ENCODE measurements around the gene CRMP1. TPM values are rescaled to one million over a fixed set of nuclear protein-coding genes. Genes with fewer than 3 reads are reported as not detected.

The CRMP1 gene
- total RNA-seq, 1 donor from 2014 or later = 67.4 TPM

DNA sequence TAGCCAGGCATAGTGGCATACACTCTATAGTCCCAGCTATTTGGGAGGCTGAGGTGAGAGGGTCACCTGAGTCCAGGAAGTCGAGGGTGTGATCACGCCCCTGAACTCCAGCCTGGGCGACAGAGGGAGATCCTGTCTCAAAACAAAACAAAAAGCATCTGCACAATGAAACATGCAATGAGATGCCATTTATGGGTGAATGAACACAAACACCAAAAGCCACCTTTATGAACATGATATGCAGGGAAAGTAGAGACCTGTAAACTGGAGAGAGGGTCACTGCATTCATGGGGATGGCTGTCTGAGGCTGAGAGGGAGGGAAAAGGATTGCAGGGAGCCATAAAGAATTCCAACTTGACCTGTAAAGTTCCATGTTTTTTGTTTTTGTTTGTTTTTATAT lies 111.2 kb downstream of the CRMP1 start:
- H3K79me2 ChIP-seq (ENCODE audit: insufficient read depth, low read length) = peaks cover 15% of the 10 kb centered on the region
- Mint-ChIP-seq H3K4me3 (ENCODE audit: unreplicated experiment) (no peak overlapping the region), H3K4me1 (ENCODE audit: low read depth, unreplicated experiment) (no peaks in the 10 kb centered on the region), H3K27ac (ENCODE audit: unreplicated experiment) (no peak overlapping the region), H3K36me3 (ENCODE audit: low read depth, unreplicated experiment) (peaks cover 27% of the 10 kb centered on the region), H3K9me3 (ENCODE audit: unreplicated experiment) (peaks cover 12% of the 10 kb centered on the region), H3K27me3 (ENCODE audit: low read depth, unreplicated experiment) (no peaks in the 10 kb centered on the region)
- H3K4me3 ChIP-seq (ENCODE audit: insufficient read depth, low read depth, low read length) = no peak overlapping the region
- FAIRE-seq = no peak
- TF ChIP-seq, protein P1, sequence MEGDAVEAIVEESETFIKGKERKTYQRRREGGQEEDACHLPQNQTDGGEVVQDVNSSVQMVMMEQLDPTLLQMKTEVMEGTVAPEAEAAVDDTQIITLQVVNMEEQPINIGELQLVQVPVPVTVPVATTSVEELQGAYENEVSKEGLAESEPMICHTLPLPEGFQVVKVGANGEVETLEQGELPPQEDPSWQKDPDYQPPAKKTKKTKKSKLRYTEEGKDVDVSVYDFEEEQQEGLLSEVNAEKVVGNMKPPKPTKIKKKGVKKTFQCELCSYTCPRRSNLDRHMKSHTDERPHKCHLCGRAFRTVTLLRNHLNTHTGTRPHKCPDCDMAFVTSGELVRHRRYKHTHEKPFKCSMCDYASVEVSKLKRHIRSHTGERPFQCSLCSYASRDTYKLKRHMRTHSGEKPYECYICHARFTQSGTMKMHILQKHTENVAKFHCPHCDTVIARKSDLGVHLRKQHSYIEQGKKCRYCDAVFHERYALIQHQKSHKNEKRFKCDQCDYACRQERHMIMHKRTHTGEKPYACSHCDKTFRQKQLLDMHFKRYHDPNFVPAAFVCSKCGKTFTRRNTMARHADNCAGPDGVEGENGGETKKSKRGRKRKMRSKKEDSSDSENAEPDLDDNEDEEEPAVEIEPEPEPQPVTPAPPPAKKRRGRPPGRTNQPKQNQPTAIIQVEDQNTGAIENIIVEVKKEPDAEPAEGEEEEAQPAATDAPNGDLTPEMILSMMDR (IDR thresholded peaks at IDR 0.05; ENCODE audit: insufficient read depth, low read depth, low read length) = no peak
- no peak for TF ChIP-seq EZH2 (IDR thresholded peaks at IDR 0.05; ENCODE audit: insufficient read depth, low read length)
- no peaks in the 10 kb centered on the region for H3K27me3 ChIP-seq (ENCODE audit: insufficient read depth, low read length)
- no peak overlapping the region for H3K27ac ChIP-seq (ENCODE audit: low read depth, low read length)
- H4K20me1 ChIP-seq (ENCODE audit: insufficient read depth, low read length) = peaks cover 26% of the 10 kb centered on the region
- H2AFZ ChIP-seq (ENCODE audit: low read depth, low read length) = no peak overlapping the region
- no peak for DNase-seq (ENCODE audit: low read depth)
- H3K9me3 ChIP-seq (ENCODE audit: insufficient read depth, low read depth, low read length) = no peaks in the 10 kb centered on the region
- H3K4me1 ChIP-seq (ENCODE audit: insufficient read depth, low read length) = peaks cover 17% of the 10 kb centered on the region
- H3K9ac ChIP-seq (ENCODE audit: low read length) = no peak overlapping the region
- H3K36me3 ChIP-seq (ENCODE audit: insufficient read depth, low read length) = peaks cover 23% of the 10 kb centered on the region
- H3K4me2 ChIP-seq (ENCODE audit: low read length) = no peak overlapping the region

DNA sequence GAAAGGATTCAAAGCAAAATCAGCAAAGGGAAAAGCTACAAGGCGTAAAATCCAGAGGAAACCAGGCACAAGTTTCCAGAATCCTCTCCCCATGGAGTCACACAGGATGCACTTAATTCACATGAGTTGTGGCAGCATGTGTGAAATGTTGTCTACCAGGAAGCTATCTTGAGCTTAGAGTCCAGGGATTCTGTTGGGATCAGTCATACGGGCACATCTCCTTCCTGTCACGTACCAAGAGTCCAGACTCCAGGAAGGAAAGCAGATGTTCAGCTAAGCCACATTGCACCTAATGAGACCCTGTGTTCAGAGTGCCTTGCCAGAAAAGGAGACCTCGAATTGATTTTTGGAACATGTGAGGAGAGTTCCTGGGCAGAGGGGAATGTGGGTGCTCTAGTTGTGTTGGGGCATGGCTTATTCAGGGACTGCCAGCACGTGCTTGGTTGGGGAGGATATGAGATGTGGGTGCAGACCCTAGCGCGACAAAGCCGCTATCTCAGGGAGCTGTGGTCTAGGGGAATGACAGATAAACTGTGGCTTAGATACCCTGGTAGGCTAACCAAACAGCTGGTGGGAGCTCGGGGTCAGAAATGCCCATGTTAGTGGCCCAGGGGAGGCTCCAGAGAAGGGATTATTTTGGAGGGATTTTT lies 111.9 kb downstream of the CRMP1 start:
- Histone ChIP-seq H3K9me3 (ENCODE audit: insufficient read depth, low read depth, low read length) (peaks cover 5% of the 10 kb centered on the region), H3K4me1 (ENCODE audit: insufficient read depth, low read length) (peaks cover 15% of the 10 kb centered on the region), H3K9ac (ENCODE audit: low read length) (no peak overlapping the region), H2AFZ (ENCODE audit: low read depth, low read length) (no peak overlapping the region), H3K4me2 (ENCODE audit: low read length) (no peak overlapping the region), H4K20me1 (ENCODE audit: insufficient read depth, low read length) (peaks cover 24% of the 10 kb centered on the region), H3K27ac (ENCODE audit: low read depth, low read length) (no peak overlapping the region), H3K79me2 (ENCODE audit: insufficient read depth, low read length) (peaks cover 15% of the 10 kb centered on the region), H3K27me3 (ENCODE audit: insufficient read depth, low read length) (no peaks in the 10 kb centered on the region), H3K36me3 (ENCODE audit: insufficient read depth, low read length) (peaks cover 28% of the 10 kb centered on the region), H3K4me3 (ENCODE audit: insufficient read depth, low read depth, low read length) (no peak overlapping the region)
- Mint-ChIP-seq H3K27ac (ENCODE audit: unreplicated experiment) (no peak overlapping the region), H3K4me1 (ENCODE audit: low read depth, unreplicated experiment) (no peaks in the 10 kb centered on the region), H3K9me3 (ENCODE audit: unreplicated experiment) (peaks cover 19% of the 10 kb centered on the region), H3K27me3 (ENCODE audit: low read depth, unreplicated experiment) (no peaks in the 10 kb centered on the region), H3K4me3 (ENCODE audit: unreplicated experiment) (no peak overlapping the region), H3K36me3 (ENCODE audit: low read depth, unreplicated experiment) (peaks cover 33% of the 10 kb centered on the region)
- FAIRE-seq (no peak), DNase-seq (ENCODE audit: low read depth) (peak; percentile 40)
- TF ChIP-seq, protein P1 (IDR thresholded peaks at IDR 0.05; ENCODE audit: insufficient read depth, low read depth, low read length) = no peak
- TF ChIP-seq EZH2 (IDR thresholded peaks at IDR 0.05; ENCODE audit: insufficient read depth, low read length) = no peak

DNA sequence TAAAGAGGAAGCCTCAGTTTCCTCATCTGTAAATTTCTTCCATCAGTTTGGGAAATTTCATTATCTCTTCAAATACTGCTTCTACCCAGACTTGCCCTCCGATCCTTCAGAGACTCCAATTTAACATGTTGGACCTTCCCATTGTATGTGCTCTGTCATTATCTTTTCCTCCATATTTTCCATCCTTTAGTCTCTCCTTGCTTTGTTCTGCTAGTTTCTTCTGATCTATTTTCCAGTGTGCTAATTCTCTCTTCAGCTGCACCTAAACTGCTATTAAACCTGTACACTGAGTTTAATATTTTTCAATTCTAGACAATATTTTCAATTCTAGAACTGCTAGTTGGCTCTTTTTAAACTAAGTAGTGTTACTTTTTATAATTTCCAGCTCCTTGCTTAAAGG lies 116.4 kb downstream of the CRMP1 start:
- Mint-ChIP-seq H3K4me1 (ENCODE audit: low read depth, unreplicated experiment) (peaks cover 8% of the 10 kb centered on the region), H3K27me3 (ENCODE audit: low read depth, unreplicated experiment) (no peaks in the 10 kb centered on the region), H3K9me3 (ENCODE audit: unreplicated experiment) (peaks cover 24% of the 10 kb centered on the region), H3K27ac (ENCODE audit: unreplicated experiment) (no peak overlapping the region), H3K36me3 (ENCODE audit: low read depth, unreplicated experiment) (peaks cover 44% of the 10 kb centered on the region), H3K4me3 (ENCODE audit: unreplicated experiment) (no peak overlapping the region)
- no peak overlapping the region for H2AFZ ChIP-seq (ENCODE audit: low read depth, low read length)
- no peak overlapping the region for H3K4me2 ChIP-seq (ENCODE audit: low read length)
- H3K36me3 ChIP-seq (ENCODE audit: insufficient read depth, low read length) = peaks cover 12% of the 10 kb centered on the region
- peaks cover under 1% of the 10 kb centered on the region for H4K20me1 ChIP-seq (ENCODE audit: insufficient read depth, low read length)
- H3K9me3 ChIP-seq (ENCODE audit: insufficient read depth, low read depth, low read length) = peaks cover 5% of the 10 kb centered on the region
- no peaks in the 10 kb centered on the region for H3K27me3 ChIP-seq (ENCODE audit: insufficient read depth, low read length)
- no peak overlapping the region for H3K9ac ChIP-seq (ENCODE audit: low read length)
- DNase-seq (ENCODE audit: low read depth) (no peak), FAIRE-seq (no peak)
- H3K79me2 ChIP-seq (ENCODE audit: insufficient read depth, low read length) = peaks cover 11% of the 10 kb centered on the region
- no peak overlapping the region for H3K4me3 ChIP-seq (ENCODE audit: insufficient read depth, low read depth, low read length)
- TF ChIP-seq, protein P1 (IDR thresholded peaks at IDR 0.05; ENCODE audit: insufficient read depth, low read depth, low read length) = no peak
- no peak for TF ChIP-seq EZH2 (IDR thresholded peaks at IDR 0.05; ENCODE audit: insufficient read depth, low read length)
- H3K4me1 ChIP-seq (ENCODE audit: insufficient read depth, low read length) = peaks cover 7% of the 10 kb centered on the region
- no peak overlapping the region for H3K27ac ChIP-seq (ENCODE audit: low read depth, low read length)
